Sigmoid colon (tissue), 7 donors: ENCODE data around the gene ATXN7. TPM values are rescaled to one million over a fixed set of nuclear protein-coding genes. Genes with fewer than 3 reads are reported as not detected.
A peak's percentile ranks its signal among the peaks of the same experiment; 100 is the strongest.

Experiments used
- DNase-seq: peaks from one replicate; pipeline ENCODE4 v3.0.0-alpha.2; 2019
- H3K27ac ChIP-seq, 4 donors: fragments of 200-600 bp; sonication (generic); one replicate each; pipeline ENCODE4 v1.5.1; 2016 to 2019; ENCODE audit warnings: mild to moderate bottlenecking in 1 of 4
- H3K27me3 ChIP-seq, 3 donors: fragments of 200-600 bp; sonication (generic); one replicate each; pipeline ENCODE4 v1.5.1; 2019; ENCODE audit warnings: mild to moderate bottlenecking in 1 of 3
- H3K36me3 ChIP-seq, 4 donors: fragments of 200-600 bp; sonication (generic); one replicate each; pipeline ENCODE4 v1.5.1; 2016 to 2019
- H3K4me1 ChIP-seq, 4 donors: fragments of 200-600 bp; sonication (generic); one replicate each; pipeline ENCODE4 v1.5.1; 2017 to 2019
- H3K4me3 ChIP-seq, 4 donors: fragments of 200-600 bp; sonication (generic); one replicate each; pipeline ENCODE4 v1.5.1; 2017 to 2019; ENCODE audit warnings: mild to moderate bottlenecking in 2 of 4, moderate library complexity in 1 of 4
- H3K9me3 ChIP-seq, 4 donors: fragments of 200-600 bp in 3 of 4; sonication (generic) in 3 of 4; one replicate each; pipeline versions ENCODE4 v1.5.1 to v1.6.1; 2013 to 2019
- CTCF ChIP-seq, 4 experiments: fragments of 450-650 bp in 3 of 4; fragments of 200-600 bp in 1 of 4; IDR thresholded peaks; one replicate each; pipeline ENCODE4 v1.5.1; 2016 to 2019; ENCODE audit warnings: antibody characterized with exemption in 4 of 4, mild to moderate bottlenecking in 3 of 4, moderate library complexity in 2 of 4
- EP300 ChIP-seq, 4 donors: sonication (generic); formaldehyde crosslinking; IDR thresholded peaks; one replicate each; pipeline ENCODE4 v1.6.1; 2017; ENCODE audit warnings: antibody characterized with exemption in 4 of 4
- POLR2A ChIP-seq, 2 donors: fragments of 450-650 bp; IDR thresholded peaks; one replicate each; pipeline ENCODE4 v1.6.1; 2016; ENCODE audit warnings: antibody characterized with exemption in 2 of 2, mild to moderate bottlenecking in 2 of 2, moderate library complexity in 2 of 2
- POLR2AphosphoS5 ChIP-seq, 4 donors: sonication (generic); formaldehyde crosslinking; IDR thresholded peaks; one replicate each; pipeline ENCODE4 v1.6.1; 2017; ENCODE audit warnings: antibody characterized with exemption in 4 of 4
- WGBS, 2 donors: extraction: QIAGEN DNeasy Blood & Tissue Kit; methylation state at CpG; one replicate each; pipeline ENCODE4 v1.1.7; 2013; 5-methylcytosine and 5-hydroxymethylcytosine counted together
- intact Hi-C: fragments of 100-400 bp; cut with DNase I; formaldehyde crosslinking; loops from one replicate; pipeline ENCODE4 v1.15.1; 2023
- polyA plus RNA-seq, 3 donors: library from polyadenylated mRNA; stranded (reverse); fragments of 200-250 nt; gene quantifications; one replicate each; pipeline ENCODE4 v1.2.3, GENCODE V29; 2013
- total RNA-seq, 4 donors: library from RNA; depleted of rRNA; stranded (reverse); fragments of >200 nt; gene quantifications; one replicate each; pipeline ENCODE4 v1.1.0, GENCODE V29; 2016
- donor health status: healthy with polysubstance abuse.
- donor health status: Bipolar disorder and iron deficiency.
- donor health status: healthy.

The ATXN7 gene
- total and polyA plus RNA-seq, 7 donors, result 2.1 to 32.7 (median 17.8) TPM

GRCh38 chr3:63963496-63963895, 99.8 kb downstream of the ATXN7 start:
- Histone ChIP-seq H3K9me3 (no peaks in the 10 kb centered on the region), H3K27ac (peak overlapping the region in 3 of 4 donors; percentile 73 to 79 (median 77)), H3K4me1 (peaks cover 0 to 81% (median 66%) of the 10 kb centered on the region in 4 donors), H3K36me3 (no peaks in the 10 kb centered on the region), H3K27me3 (no peaks in the 10 kb centered on the region), H3K4me3 (no peak overlapping the region)
- TF ChIP-seq POLR2AphosphoS5 (IDR thresholded peaks at IDR 0.05), result no peak
- TF ChIP-seq EP300 (IDR thresholded peaks at IDR 0.05), result no peak
- TF ChIP-seq CTCF (IDR thresholded peaks at IDR 0.05), result no peak
- no peak for TF ChIP-seq POLR2A (IDR thresholded peaks at IDR 0.05)
- 86 to 88% methylated on average over 1 of the region's 1 CpG for WGBS, 2 donors
- no peak for DNase-seq
- intact Hi-C loops, result no loop called here

GRCh38 chr3:63964681-63965485, 101.2 kb downstream of the ATXN7 start:
- intact Hi-C loops, result loop anchor here (5.0 kb wide), 1 partner anchor 103 kb away; the partner anchor contains the start of genes ATXN7 and THOC7
- no peaks in the 10 kb centered on the region for H3K36me3 ChIP-seq
- 28 to 67% methylated on average over 6 of the region's 6 CpGs for whole genome bisulfite sequencing, 2 donors
- DNase-seq, result no peak
- H3K9me3 ChIP-seq, result no peaks in the 10 kb centered on the region
- TF ChIP-seq EP300 (IDR thresholded peaks at IDR 0.05) (no peak), POLR2AphosphoS5 (IDR thresholded peaks at IDR 0.05) (no peak), CTCF (IDR thresholded peaks at IDR 0.05) (no peak), POLR2A (IDR thresholded peaks at IDR 0.05) (no peak)
- H3K27me3 ChIP-seq, result no peaks in the 10 kb centered on the region
- H3K4me3 ChIP-seq, result no peak overlapping the region
- peak overlapping the region; percentile 63 to 79 (median 75) for H3K27ac ChIP-seq
- peaks cover 0 to 81% (median 69%) of the 10 kb centered on the region in 4 donors for H3K4me1 ChIP-seq

GRCh38 chr3:63966007-63966406, 102.3 kb downstream of the ATXN7 start:
- peaks cover 0 to 82% (median 69%) of the 10 kb centered on the region in 4 donors for H3K4me1 ChIP-seq
- H3K9me3 ChIP-seq, result no peaks in the 10 kb centered on the region
- 86 to 89% methylated on average over 4 of the region's 4 CpGs for WGBS, 2 donors
- no peak for DNase-seq
- no peaks in the 10 kb centered on the region for H3K27me3 ChIP-seq
- no peak overlapping the region for H3K4me3 ChIP-seq
- peak overlapping the region; percentile 37 to 79 (median 75) for H3K27ac ChIP-seq
- intact Hi-C loops, result loop anchor here (5.0 kb wide), 1 partner anchor 104 kb away; the partner anchor contains the start of genes ATXN7 and THOC7
- TF ChIP-seq EP300 (IDR thresholded peaks at IDR 0.05) (no peak), POLR2AphosphoS5 (IDR thresholded peaks at IDR 0.05) (no peak), POLR2A (IDR thresholded peaks at IDR 0.05) (no peak), CTCF (IDR thresholded peaks at IDR 0.05) (no peak)
- no peaks in the 10 kb centered on the region for H3K36me3 ChIP-seq

DNA sequence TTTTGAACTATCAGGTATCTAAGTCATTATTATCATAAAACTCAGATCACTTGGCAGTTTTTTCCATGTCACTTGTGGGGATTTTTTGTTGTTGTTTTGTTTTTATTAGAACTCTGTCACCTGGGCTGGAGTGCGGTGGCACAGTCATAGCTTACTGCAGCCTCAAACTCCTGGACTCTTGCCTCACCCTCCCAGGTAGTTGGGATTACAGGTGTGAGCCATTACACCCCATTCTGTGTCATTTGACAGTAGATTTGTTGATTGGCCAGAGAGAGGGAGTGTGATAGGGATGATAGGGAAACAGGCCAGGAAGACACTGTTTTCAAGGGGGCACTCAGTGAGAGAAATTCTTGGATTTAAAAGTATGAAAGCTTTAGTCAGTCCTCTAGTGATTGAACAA, 103.2 kb downstream of the ATXN7 start:
- Histone ChIP-seq H3K4me1 (peaks cover 0 to 84% (median 72%) of the 10 kb centered on the region in 4 donors), H3K9me3 (no peaks in the 10 kb centered on the region), H3K27ac (peak overlapping the region; percentile 37 to 81 (median 78)), H3K36me3 (no peaks in the 10 kb centered on the region), H3K27me3 (no peaks in the 10 kb centered on the region), H3K4me3 (no peak overlapping the region)
- TF ChIP-seq POLR2AphosphoS5 (IDR thresholded peaks at IDR 0.05) (no peak), CTCF (IDR thresholded peaks at IDR 0.05) (no peak), POLR2A (IDR thresholded peaks at IDR 0.05) (no peak), EP300 (IDR thresholded peaks at IDR 0.05) (no peak)
- DNase-seq, result no peak
- WGBS, 2 donors, result 27 to 55% methylated on average over 1 of the region's 1 CpG
- intact Hi-C loops, result loop anchor here (5.0 kb wide), 1 partner anchor 105 kb away; the partner anchor contains the start of genes ATXN7 and THOC7
